ENCODE results near the gene PKHD1. TPM values are rescaled to one million over a fixed set of nuclear protein-coding genes. Genes with fewer than 3 reads are reported as not detected.

Gene PKHD1
- total and polyA plus RNA-seq, 2 donors (not counting 1 experiment from before 2014, with no cell fraction given) = not detected

GRCh38 chr6:51600514-51600913, 486.9 kb downstream of the PKHD1 start:
- Histone ChIP-seq H3K36me3 (replicated peaks in 1 of 2; ENCODE audit: control extremely low read depth in 1 of 2, control insufficient read depth in 1 of 2, extremely low read depth in 1 of 2, insufficient read depth in 2 of 2, low read length in 1 of 2) (no peaks in the 10 kb centered on the region), H3K4me3 (ENCODE audit: control extremely low read depth in 1 of 5, extremely low read depth in 1 of 5, insufficient read depth in 1 of 5, low read depth in 2 of 5, low read length in 4 of 5) (no peak overlapping the region), H3K27ac (ENCODE audit: low read length in 2 of 2) (no peak overlapping the region), H3K4me1 (ENCODE audit: control insufficient read depth in 2 of 2, insufficient read depth in 2 of 2, low read length in 2 of 2) (no peaks in the 10 kb centered on the region), H2AFZ (ENCODE audit: insufficient read depth, low read depth, low read length, poor library complexity, severe bottlenecking) (no peak overlapping the region), H3K9ac (ENCODE audit: low read length) (no peak overlapping the region), H4K20me1 (ENCODE audit: control insufficient read depth, insufficient read depth, low read length, poor library complexity, severe bottlenecking) (no peaks in the 10 kb centered on the region), H3K4me2 (replicated peaks; ENCODE audit: low read depth, low read length, poor library complexity, severe bottlenecking) (no peak overlapping the region), H3K9me3 (ENCODE audit: control extremely low read depth in 1 of 3, control insufficient read depth in 2 of 3, insufficient read depth in 1 of 3, low read length in 2 of 3) (peaks cover 0 to 6% (median 0%) of the 10 kb centered on the region in 3 donors), H3K79me2 (ENCODE audit: control insufficient read depth, insufficient read depth, low read length) (no peaks in the 10 kb centered on the region), H3K27me3 (replicated peaks in 1 of 4; ENCODE audit: control extremely low read depth in 1 of 4, control insufficient read depth in 3 of 4, insufficient read depth in 4 of 4, low read length in 3 of 4) (no peaks in the 10 kb centered on the region)
- intact Hi-C loops (cut with micrococcal nuclease) = no loop called here
- Mint-ChIP-seq H3K27ac (no peak overlapping the region), H3K4me1 (no peaks in the 10 kb centered on the region), H3K27me3 (no peaks in the 10 kb centered on the region), H3K4me3 (no peak overlapping the region), H3K9me3 (ENCODE audit: insufficient read depth) (peaks cover 2% of the 10 kb centered on the region)
- no peak for DNase-seq
- ChIA-PET CTCF (no interaction called here), POLR2A (no interaction called here)
- TF ChIP-seq EZH2 (IDR thresholded peaks at IDR 0.05; ENCODE audit: borderline replicate concordance, insufficient read depth, low read depth, low read length, poor library complexity, severe bottlenecking) = no peak
- TF ChIP-seq CTCF (IDR thresholded peaks at IDR 0.05) = no peak
- no peak for ATAC-seq (ENCODE audit: low read depth)
- WGBS (ENCODE audit: insufficient coverage) = no CpG with 5 or more reads among the region's 2 CpGs

DNA sequence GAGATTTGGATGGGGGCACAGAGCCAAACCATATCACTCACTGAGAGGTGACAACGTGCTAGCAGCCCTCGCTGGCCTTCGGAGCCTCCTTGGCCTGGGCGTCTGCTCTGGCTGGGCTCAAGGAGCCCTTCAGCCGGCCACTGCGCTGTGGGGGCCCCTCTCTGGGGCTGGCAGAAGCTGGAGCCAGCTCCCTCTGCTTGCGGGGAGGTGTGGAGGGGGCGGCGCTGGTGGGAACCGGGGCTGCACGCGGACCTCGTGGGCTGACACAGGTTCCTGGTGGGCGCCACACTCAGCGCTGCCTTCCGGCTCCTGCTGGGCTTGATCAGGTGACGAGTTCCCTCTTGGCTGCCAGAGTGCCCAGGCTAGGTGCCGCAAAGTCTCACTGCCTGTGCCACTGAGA, 489.2 kb downstream of the PKHD1 start:
- ChIA-PET CTCF (no interaction called here), POLR2A (no interaction called here)
- Histone ChIP-seq H3K27ac (ENCODE audit: low read length in 2 of 2) (no peak overlapping the region), H3K9me3 (ENCODE audit: control extremely low read depth in 1 of 3, control insufficient read depth in 2 of 3, insufficient read depth in 1 of 3, low read length in 2 of 3) (peaks cover 0 to 6% (median 3%) of the 10 kb centered on the region in 3 donors), H4K20me1 (ENCODE audit: control insufficient read depth, insufficient read depth, low read length, poor library complexity, severe bottlenecking) (no peaks in the 10 kb centered on the region), H3K4me3 (ENCODE audit: control extremely low read depth in 1 of 5, extremely low read depth in 1 of 5, insufficient read depth in 1 of 5, low read depth in 2 of 5, low read length in 4 of 5) (no peak overlapping the region), H3K9ac (ENCODE audit: low read length) (no peak overlapping the region), H3K27me3 (replicated peaks in 1 of 4; ENCODE audit: control extremely low read depth in 1 of 4, control insufficient read depth in 3 of 4, insufficient read depth in 4 of 4, low read length in 3 of 4) (no peaks in the 10 kb centered on the region), H2AFZ (ENCODE audit: insufficient read depth, low read depth, low read length, poor library complexity, severe bottlenecking) (no peak overlapping the region), H3K36me3 (replicated peaks in 1 of 2; ENCODE audit: control extremely low read depth in 1 of 2, control insufficient read depth in 1 of 2, extremely low read depth in 1 of 2, insufficient read depth in 2 of 2, low read length in 1 of 2) (no peaks in the 10 kb centered on the region), H3K4me1 (ENCODE audit: control insufficient read depth in 2 of 2, insufficient read depth in 2 of 2, low read length in 2 of 2) (no peaks in the 10 kb centered on the region), H3K79me2 (ENCODE audit: control insufficient read depth, insufficient read depth, low read length) (no peaks in the 10 kb centered on the region), H3K4me2 (replicated peaks; ENCODE audit: low read depth, low read length, poor library complexity, severe bottlenecking) (no peak overlapping the region)
- 91% methylated on average over 18 of the region's 18 CpGs for WGBS (ENCODE audit: insufficient coverage)
- Mint-ChIP-seq H3K27ac (no peak overlapping the region), H3K4me3 (no peak overlapping the region), H3K27me3 (no peaks in the 10 kb centered on the region), H3K4me1 (no peaks in the 10 kb centered on the region), H3K9me3 (ENCODE audit: insufficient read depth) (peaks cover 2% of the 10 kb centered on the region)
- intact Hi-C loops (cut with micrococcal nuclease) = no loop called here
- DNase-seq (no peak), ATAC-seq (ENCODE audit: low read depth) (no peak)
- no peak for TF ChIP-seq EZH2 (IDR thresholded peaks at IDR 0.05; ENCODE audit: borderline replicate concordance, insufficient read depth, low read depth, low read length, poor library complexity, severe bottlenecking)
- TF ChIP-seq CTCF (IDR thresholded peaks at IDR 0.05) = no peak

Data from B cell (primary cell).